B cell (primary cell): ENCODE measurements around the gene STX1A.

Source experiments
- EZH2 ChIP-seq: IDR thresholded peaks from 2 replicates; pipeline ENCODE4 v1.6.1; 2012; ENCODE audit warnings: borderline replicate concordance, low read depth, mild to moderate bottlenecking, moderate library complexity, low read length; ENCODE audit not compliant: insufficient read depth, poor library complexity, severe bottlenecking
- TF ChIP-seq, protein P1 (sequence below): fragments of 200-600 bp; IDR thresholded peaks from one replicate; pipeline ENCODE4 v1.8.0; 2022; ENCODE audit warnings: antibody characterized with exemption, mild to moderate bottlenecking

- TF ChIP-seq, protein P1, sequence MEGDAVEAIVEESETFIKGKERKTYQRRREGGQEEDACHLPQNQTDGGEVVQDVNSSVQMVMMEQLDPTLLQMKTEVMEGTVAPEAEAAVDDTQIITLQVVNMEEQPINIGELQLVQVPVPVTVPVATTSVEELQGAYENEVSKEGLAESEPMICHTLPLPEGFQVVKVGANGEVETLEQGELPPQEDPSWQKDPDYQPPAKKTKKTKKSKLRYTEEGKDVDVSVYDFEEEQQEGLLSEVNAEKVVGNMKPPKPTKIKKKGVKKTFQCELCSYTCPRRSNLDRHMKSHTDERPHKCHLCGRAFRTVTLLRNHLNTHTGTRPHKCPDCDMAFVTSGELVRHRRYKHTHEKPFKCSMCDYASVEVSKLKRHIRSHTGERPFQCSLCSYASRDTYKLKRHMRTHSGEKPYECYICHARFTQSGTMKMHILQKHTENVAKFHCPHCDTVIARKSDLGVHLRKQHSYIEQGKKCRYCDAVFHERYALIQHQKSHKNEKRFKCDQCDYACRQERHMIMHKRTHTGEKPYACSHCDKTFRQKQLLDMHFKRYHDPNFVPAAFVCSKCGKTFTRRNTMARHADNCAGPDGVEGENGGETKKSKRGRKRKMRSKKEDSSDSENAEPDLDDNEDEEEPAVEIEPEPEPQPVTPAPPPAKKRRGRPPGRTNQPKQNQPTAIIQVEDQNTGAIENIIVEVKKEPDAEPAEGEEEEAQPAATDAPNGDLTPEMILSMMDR, result no peak
- TF ChIP-seq EZH2, result no peak
Observed at GRCh38 chr7:73746378-73746777, 26.9 kb upstream of the STX1A start.
